NT2/D1 (cell line): ENCODE measurements around the gene ZNF726.

Experiments
- YY1 ChIP-seq: IDR thresholded peaks from 2 replicates; pipeline ENCODE4 v1.6.1; 2011; ENCODE audit not compliant: insufficient read length, insufficient read depth
- ZNF274 ChIP-seq: IDR thresholded peaks from 2 replicates; pipeline ENCODE4 v1.6.1; 2011; ENCODE audit warnings: mild to moderate bottlenecking, low read depth, low read length

- no peak for TF ChIP-seq YY1
- TF ChIP-seq ZNF274, result no peak
These were observed 32.2 kb upstream of the ZNF726 start for GRCh38 chr19:23882493-23882892.
